ENCODE results near the gene LMAN1. TPM values are rescaled to one million over a fixed set of nuclear protein-coding genes. Genes with fewer than 3 reads are reported as not detected.

Gene LMAN1
- total RNA-seq, 1 donor from 2014 or later: 82.5 TPM

- no peak overlapping the region for H3K27ac Mint-ChIP-seq
- no peak overlapping the region for H3K4me3 Mint-ChIP-seq
- peaks cover 6% of the 10 kb centered on the region for H3K36me3 Mint-ChIP-seq
- H3K4me1 Mint-ChIP-seq (ENCODE audit: unreplicated experiment): peaks cover 14% of the 10 kb centered on the region
- DNase-seq (ENCODE audit: extremely low spot score, unreplicated experiment): no peak
- H3K27me3 Mint-ChIP-seq: peaks cover 10% of the 10 kb centered on the region
- TF ChIP-seq CTCF (conservative IDR thresholded peaks at IDR 0.05): no peak
- H3K9me3 Mint-ChIP-seq: no peaks in the 10 kb centered on the region
Measured at GRCh38 chr18:59382383-59382782, 23.3 kb upstream of the LMAN1 start.

DNA sequence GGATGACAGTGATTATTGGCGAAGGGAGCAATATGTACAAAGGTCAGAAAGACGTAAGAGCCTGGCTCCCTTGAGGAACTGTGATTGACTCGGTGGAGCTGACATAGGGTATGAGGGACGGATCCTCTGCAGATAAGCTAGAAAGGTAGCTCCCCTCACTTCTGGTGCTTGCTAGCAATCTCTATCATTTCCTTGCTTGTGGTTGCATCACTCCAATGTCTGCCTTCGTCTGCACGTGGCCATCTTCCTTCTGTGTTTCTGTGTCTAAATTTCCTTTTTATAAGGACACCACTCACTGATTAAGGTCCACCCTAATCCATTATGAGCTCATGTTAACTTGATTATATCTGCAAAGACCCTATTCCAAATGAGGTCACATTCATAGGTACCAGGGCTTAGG, 22.9 kb upstream of the LMAN1 start:
- Mint-ChIP-seq H3K36me3 (peaks cover 6% of the 10 kb centered on the region), H3K9me3 (no peaks in the 10 kb centered on the region), H3K4me1 (ENCODE audit: unreplicated experiment) (peaks cover 11% of the 10 kb centered on the region), H3K4me3 (no peak overlapping the region), H3K27me3 (peaks cover 10% of the 10 kb centered on the region), H3K27ac (no peak overlapping the region)
- DNase-seq (ENCODE audit: extremely low spot score, unreplicated experiment): no peak
- TF ChIP-seq CTCF (conservative IDR thresholded peaks at IDR 0.05): no peak

GRCh38 chr18:59380706-59381105, 21.6 kb upstream of the LMAN1 start:
- Mint-ChIP-seq H3K27ac (no peak overlapping the region), H3K27me3 (peaks cover 10% of the 10 kb centered on the region), H3K4me3 (no peak overlapping the region), H3K36me3 (peaks cover 6% of the 10 kb centered on the region), H3K4me1 (ENCODE audit: unreplicated experiment) (peaks cover 6% of the 10 kb centered on the region), H3K9me3 (no peaks in the 10 kb centered on the region)
- TF ChIP-seq CTCF (conservative IDR thresholded peaks at IDR 0.05): no peak
- no peak for DNase-seq (ENCODE audit: extremely low spot score, unreplicated experiment)

- H3K4me1 Mint-ChIP-seq (ENCODE audit: unreplicated experiment): peaks cover 6% of the 10 kb centered on the region
- TF ChIP-seq CTCF (conservative IDR thresholded peaks at IDR 0.05): no peak
- H3K9me3 Mint-ChIP-seq: no peaks in the 10 kb centered on the region
- no peak overlapping the region for H3K4me3 Mint-ChIP-seq
- no peak for DNase-seq (ENCODE audit: extremely low spot score, unreplicated experiment)
- H3K27ac Mint-ChIP-seq: no peak overlapping the region
- peaks cover 10% of the 10 kb centered on the region for H3K27me3 Mint-ChIP-seq
- H3K36me3 Mint-ChIP-seq: peaks cover 6% of the 10 kb centered on the region
Measured at GRCh38 chr18:59379772-59380522, 20.9 kb upstream of the LMAN1 start.

GRCh38 chr18:59377613-59378337, 18.7 kb upstream of the LMAN1 start:
- Mint-ChIP-seq H3K9me3 (no peaks in the 10 kb centered on the region), H3K27ac (no peak overlapping the region), H3K36me3 (peaks cover 6% of the 10 kb centered on the region), H3K4me3 (no peak overlapping the region), H3K27me3 (peaks cover 10% of the 10 kb centered on the region), H3K4me1 (ENCODE audit: unreplicated experiment) (peaks cover 6% of the 10 kb centered on the region)
- DNase-seq (ENCODE audit: extremely low spot score, unreplicated experiment): no peak
- no peak for TF ChIP-seq CTCF (conservative IDR thresholded peaks at IDR 0.05)
